GM12878 (cell line): Measurements from ENCODE around the gene VKORC1. TPM values are rescaled to one million over a fixed set of nuclear protein-coding genes. Genes with fewer than 3 reads are reported as not detected.
A peak's percentile ranks its signal among the peaks of the same experiment; 100 is the strongest.

ENCODE experiments used
- ATAC-seq: fragments of 200-7000 bp; cut with Tn5 transposase; 3 replicates; pipeline ENCODE4 v1.9.1; 2020; ENCODE audit warnings: mild to moderate bottlenecking, moderate library complexity
- BruUV-seq: library from RNA; stranded (reverse); fragments of 400-500 nt; replicated peaks from 2 replicates; lab custom pipeline; 2021; lab: Mats Ljungman, UMichigan
- CTCF ChIA-PET: fragments of 300-600 bp; sonication (Branson Sonifier 250); formaldehyde crosslinking; extraction: SDS; loops from one replicate; lab custom pipeline; 2021; ENCODE audit warnings: inconsistent platforms; lab: Yijun Ruan, JAX
- POLR2A ChIA-PET: fragments of 350-600 bp; formaldehyde crosslinking; extraction: SDS; loops from one replicate; lab custom pipeline; 2021; ENCODE audit warnings: inconsistent platforms; lab: Charles Lee
- RAD21 ChIA-PET: fragments of 300-600 bp; sonication (Branson Sonifier 250); formaldehyde crosslinking; loops from one replicate; lab custom pipeline; 2023; ENCODE audit warnings: antibody characterized with exemption; ENCODE audit not compliant: unreplicated experiment; lab: Charles Lee
- SMC1A ChIA-PET: fragments of 300-600 bp; sonication (Branson Sonifier 250); formaldehyde crosslinking; loops from one replicate; lab custom pipeline; 2023; ENCODE audit not compliant: unreplicated experiment, uncharacterized antibody; lab: Charles Lee
- DNase-seq: peaks from one replicate; pipeline ENCODE4 v3.0.0-alpha.2; 2011; ENCODE audit warnings: low read depth, low spot score
- FAIRE-seq: peaks from 3 replicates; lab custom pipeline; 2011; peaks lifted over from hg19 to GRCh38; lab: Jason Lieb, UNC
- H2AFZ ChIP-seq: 2 replicates; pipeline ENCODE4 v1.6.0; 2011; ENCODE audit warnings: low read depth, low read length, control low read depth; ENCODE audit not compliant: control insufficient read depth
- H3K27ac ChIP-seq: 2 replicates; pipeline ENCODE4 v1.5.1; 2011; ENCODE audit warnings: control low read depth; ENCODE audit not compliant: control insufficient read depth, insufficient read depth
- H3K27me3 ChIP-seq, 2 experiments: replicated peaks in 1 of 2; 2 replicates each; pipeline versions ENCODE4 v1.6.0 to v1.6.1; 2011; ENCODE audit warnings: low read length in 1 of 2; ENCODE audit not compliant: control insufficient read depth in 2 of 2, insufficient read depth in 2 of 2
- H3K36me3 ChIP-seq, 2 experiments: 2 replicates each; pipeline ENCODE4 v1.5.1; 2011; ENCODE audit warnings: low read length in 1 of 2; ENCODE audit not compliant: control insufficient read depth in 2 of 2, insufficient read depth in 2 of 2
- H3K4me1 ChIP-seq: 2 replicates; pipeline ENCODE4 v1.6.1; 2011; ENCODE audit warnings: mild to moderate bottlenecking, low read length, moderate library complexity, mixed read lengths; ENCODE audit not compliant: control insufficient read depth, insufficient read depth
- H3K4me2 ChIP-seq: 2 replicates; pipeline ENCODE4 v1.6.0; 2011; ENCODE audit warnings: control low read depth; ENCODE audit not compliant: control insufficient read depth, insufficient read depth
- H3K4me3 ChIP-seq: fragments of 200-600 bp; sonication (generic); 2 replicates; pipeline ENCODE4 v1.5.1; 2016
- H3K79me2 ChIP-seq: 2 replicates; pipeline ENCODE4 v1.6.0; 2011; ENCODE audit warnings: low read length; ENCODE audit not compliant: control insufficient read depth, insufficient read depth
- H3K9ac ChIP-seq: 2 replicates; pipeline ENCODE4 v1.8.0; 2011; ENCODE audit warnings: low read length, control low read depth, mixed read lengths; ENCODE audit not compliant: control insufficient read depth, insufficient read depth
- H3K9me3 ChIP-seq: replicated peaks from 3 replicates; pipeline ENCODE4 v1.5.1; 2011; ENCODE audit warnings: mild to moderate bottlenecking, low read length; ENCODE audit not compliant: control insufficient read depth, insufficient read depth
- H4K20me1 ChIP-seq: 2 replicates; pipeline ENCODE4 v1.6.0; 2011; ENCODE audit not compliant: control insufficient read depth, insufficient read depth
- CREB1 ChIP-seq: IDR thresholded peaks from 2 replicates; pipeline ENCODE4 v1.6.1; 2012; ENCODE audit warnings: low read depth, mild to moderate bottlenecking, inconsistent platforms
- CREM ChIP-seq: IDR thresholded peaks from 2 replicates; pipeline ENCODE4 v1.6.1; 2014; ENCODE audit warnings: antibody characterized with exemption, low read depth
- HDGF ChIP-seq: fragments of 450-650 bp; IDR thresholded peaks from 2 replicates; pipeline ENCODE4 v1.6.1; 2016; ENCODE audit warnings: antibody characterized with exemption
- NBN ChIP-seq: fragments of 450-650 bp; IDR thresholded peaks from 2 replicates; pipeline ENCODE4 v1.6.1; 2016
- POLR2A ChIP-seq: IDR thresholded peaks from 2 replicates; pipeline ENCODE4 v1.6.1; 2011; ENCODE audit warnings: low read depth, mild to moderate bottlenecking, low read length
- RB1 ChIP-seq: fragments of 450-650 bp; formaldehyde crosslinking; IDR thresholded peaks from 2 replicates; pipeline ENCODE4 v1.6.1; 2017; ENCODE audit warnings: mild to moderate bottlenecking, borderline replicate concordance
- ZNF622 ChIP-seq: fragments of 450-650 bp; IDR thresholded peaks from 2 replicates; pipeline ENCODE4 v1.6.1; 2017; ENCODE audit warnings: mild to moderate bottlenecking, inconsistent platforms
- WGBS: methylation state at CpG from one replicate; pipeline ENCODE4 v1.1.6; 2016; ENCODE audit warnings: low lambda C conversion rate; ENCODE audit not compliant: insufficient replicate concordance, insufficient coverage; ENCODE audit errors: missing lambda C conversion rate; 5-methylcytosine and 5-hydroxymethylcytosine counted together
- in situ Hi-C: fragments of 300-500 bp; cut with MboI; formaldehyde crosslinking; loops from 9 replicates; pipeline ENCODE4 v1.14.3; 2018; ENCODE audit warnings: mixed read lengths
- intact Hi-C: fragments of 100-400 bp; cut with micrococcal nuclease; formaldehyde crosslinking; loops from one replicate; pipeline ENCODE4 v1.14.2; 2022; ENCODE audit not compliant: unreplicated experiment
- polyA plus RNA-seq, 11 experiments: library from polyadenylated mRNA; depleted of rRNA in 4 of 11; unstranded in 6 of 11; stranded (reverse) in 5 of 11; fragments of >200 nt; fragmentation: Nextera tagmentation in 4 of 11; fragmentation: Illumina TruSeq in 1 of 11; extraction: Ambion mirVana in 4 of 11; extraction: Trizol in 1 of 11; gene quantifications; 1 replicate in 1 of 11; 2 replicates in 10 of 11; pipeline versions ENCODE4 v1.2.1 to v1.2.3, GENCODE V29; 2011 to 2016; ENCODE audit warnings: inconsistent platforms in 2 of 11, missing spikeins in 2 of 11, low read depth in 1 of 11
- total RNA-seq, 4 experiments: library from RNA; depleted of rRNA in 3 of 4; stranded (reverse); fragments of >200 nt in 3 of 4; fragmentation: Illumina TruSeq in 1 of 4; extraction: Trizol in 1 of 4; gene quantifications; 2 replicates each; pipeline versions ENCODE4 v1.2.1 to v1.2.3, GENCODE V29; 2013 to 2021

VKORC1 gene
- total and polyA plus RNA-seq, 10 of the 15 experiments (the other 5 are each of a cell fraction or from before 2014, with no cell fraction given) = 19.8 to 140 (median 57.7) TPM

DNA sequence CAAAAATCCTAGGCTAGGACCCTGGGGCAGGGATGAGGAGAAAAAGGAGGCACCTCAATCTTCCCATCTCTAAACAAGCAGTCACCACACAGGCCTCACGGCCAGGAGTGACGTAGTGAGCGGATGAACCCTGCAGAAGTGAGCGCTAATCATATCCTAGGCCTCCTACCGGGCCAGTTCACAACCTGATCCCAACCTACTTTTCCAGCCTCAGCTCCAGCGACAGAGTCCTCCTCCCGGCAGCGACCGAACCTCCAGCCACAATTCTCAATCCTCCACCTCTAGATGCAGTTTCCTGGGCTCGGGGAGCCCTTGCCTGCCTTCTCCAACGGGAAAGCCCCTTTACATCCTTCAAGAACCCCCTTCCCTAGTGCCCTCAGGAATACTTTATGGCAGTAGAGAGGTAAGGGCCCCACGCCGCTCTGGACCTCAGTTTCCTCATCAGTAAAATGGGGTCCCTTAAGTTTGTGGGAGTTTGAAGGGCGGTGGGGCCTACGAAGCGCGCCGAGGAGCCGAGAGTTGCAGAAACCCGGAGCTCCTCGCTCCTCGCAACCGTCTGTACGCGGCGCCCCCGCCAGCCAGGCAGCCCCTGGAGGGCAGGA lies 22.0 kb downstream of the VKORC1 start:
- H4K20me1 ChIP-seq = no peaks in the 10 kb centered on the region
- FAIRE-seq = no peak
- peak; percentile 34 for ATAC-seq
- no peak for TF ChIP-seq ZNF622
- TF ChIP-seq CREM = peak; percentile 62
- no peak for TF ChIP-seq RB1
- TF ChIP-seq CREB1 = peak; percentile 32; the same call in 1 of the 2 replicates
- 0 out of 2 replicates have a peak, but pooled peaks have one; percentile 16 for TF ChIP-seq POLR2A
- peak; percentile 47; the same call in 1 of the 2 replicates for TF ChIP-seq NBN
- 0 out of 2 replicates have a peak, but pooled peaks have one; percentile 24 for TF ChIP-seq HDGF
- peak overlapping the region; percentile 90 for H3K9ac ChIP-seq
- H3K4me3 ChIP-seq = peak overlapping the region; percentile 86
- ChIA-PET SMC1A (interaction anchor here (0.6 to 2.8 kb wide), 4 partner anchors 11 to 87 kb away, joined by 3 to 10 read pairs (median 4); partner anchors contain the start of gene HSD3B7), POLR2A (interaction anchor here (0.5 to 4.2 kb wide), 10 partner anchors 8 to 596 kb away, joined by 3 to 21 read pairs (median 4); partner anchors contain the start of genes KAT8 and STX4), RAD21 (interaction anchor here (1.0 to 1.9 kb wide), 6 partner anchors 19 to 229 kb away, joined by 3 to 12 read pairs (median 5); partner anchors contain the start of gene STX4), CTCF (interaction anchor here (1.9 to 2.4 kb wide), 3 partner anchors 23 to 388 kb away, joined by 7 to 15 read pairs (median 10); no protein-coding TSS in a partner anchor)
- H3K27ac ChIP-seq = peak overlapping the region; percentile 89
- no peaks in the 10 kb centered on the region for H3K27me3 ChIP-seq
- peak overlapping the region; percentile 98 for H3K4me2 ChIP-seq
- peak overlapping the region; percentile 27 for H2AFZ ChIP-seq
- DNase-seq = no peak
- no TSS peak for BruUV-seq
- no peaks in the 10 kb centered on the region for H3K9me3 ChIP-seq
- under 1% methylated on average over 27 of the region's 27 CpGs for WGBS
- in situ Hi-C loops (no loop called here), intact Hi-C loops (loop anchor here (5.0 to 10.0 kb wide), 2 partner anchors 70 to 78 kb away; no protein-coding TSS in a partner anchor)
- peaks cover 56% of the 10 kb centered on the region for H3K79me2 ChIP-seq
- peaks cover 7% of the 10 kb centered on the region in 2 experiments; a peak in 3 of 4 replicates for H3K36me3 ChIP-seq
- peaks cover 3% of the 10 kb centered on the region; the same call in 1 of the 2 replicates for H3K4me1 ChIP-seq
